ENCODE data around the gene KLHL25. TPM values are rescaled to one million over a fixed set of nuclear protein-coding genes. Genes with fewer than 3 reads are reported as not detected.

KLHL25 gene
- total and polyA plus RNA-seq, 2 of the 8 experiments (the other 6 are each of a cell fraction or from before 2014, with no cell fraction given) = 16.5 to 22.0 TPM

- no peak for TF ChIP-seq TAF1 (IDR thresholded peaks at IDR 0.05; ENCODE audit: low read depth, low read length)
- no peak for TF ChIP-seq ATF3 (IDR thresholded peaks at IDR 0.05; ENCODE audit: insufficient read depth, low read depth, low read length)
Measured at GRCh38 chr15:85748729-85749128, 46.0 kb downstream of the KLHL25 start (continued).
